Spinal cord (tissue), 10 donors: ENCODE measurements around the gene ANP32B. TPM values are rescaled to one million over a fixed set of nuclear protein-coding genes. Genes with fewer than 3 reads are reported as not detected.

Experiments
- DNase-seq, 6 donors: peaks; one replicate each; pipeline versions ENCODE4 v3.0.0 to v3.0.0-alpha.2; 2013 to 2015; ENCODE audit warnings: low spot score in 6 of 6, low read depth in 4 of 6
- H3K27ac ChIP-seq: one replicate; pipeline ENCODE4 v1.5.1; 2013; ENCODE audit warnings: low read depth, low read length, control low read depth
- H3K27me3 ChIP-seq: one replicate; pipeline ENCODE4 v1.6.1; 2013; ENCODE audit warnings: low read length; ENCODE audit not compliant: control insufficient read depth, insufficient read depth
- H3K36me3 ChIP-seq: one replicate; pipeline ENCODE4 v1.6.1; 2013; ENCODE audit warnings: low read length; ENCODE audit not compliant: control insufficient read depth, insufficient read depth
- H3K4me1 ChIP-seq: one replicate; pipeline ENCODE4 v1.6.1; 2013; ENCODE audit warnings: low read length; ENCODE audit not compliant: control insufficient read depth, insufficient read depth
- H3K4me3 ChIP-seq: one replicate; pipeline ENCODE4 v1.5.1; 2013; ENCODE audit warnings: low read depth, low read length, control low read depth
- H3K9me3 ChIP-seq: one replicate; pipeline ENCODE4 v1.6.1; 2013; ENCODE audit warnings: low read length; ENCODE audit not compliant: control insufficient read depth, insufficient read depth
- WGBS: methylation state at CpG from one replicate; pipeline ENCODE4 v1.1.5; 2013; ENCODE audit warnings: missing lambda C conversion rate; ENCODE audit not compliant: insufficient coverage; 5-methylcytosine and 5-hydroxymethylcytosine counted together
- polyA plus RNA-seq, 2 donors: library from polyadenylated mRNA; unstranded; fragments of 120-200 nt; gene quantifications; one replicate each; pipeline ENCODE4 v1.2.1, GENCODE V29; 2013; ENCODE audit not compliant: insufficient read length in 2 of 2
- total RNA-seq, 2 donors: library from RNA; depleted of rRNA in 1 of 2; stranded (reverse); fragments of 120-200 nt in 1 of 2; fragments of >200 nt in 1 of 2; gene quantifications; one replicate each; pipeline versions ENCODE4 v1.2.3 to v1.2.4, GENCODE V29; 2013 to 2014
- donor health status: healthy.

ANP32B gene
- total and polyA plus RNA-seq, 4 donors = 14.5 to 150 (median 82.1) TPM

GRCh38 chr9:98049288-98050072 lies 66.3 kb downstream of the ANP32B start:
- H3K4me3 ChIP-seq = no peak overlapping the region
- no peaks in the 10 kb centered on the region for H3K36me3 ChIP-seq
- no peak for DNase-seq
- no peaks in the 10 kb centered on the region for H3K9me3 ChIP-seq
- no peaks in the 10 kb centered on the region for H3K27me3 ChIP-seq
- 18% methylated on average over 1 of the region's 1 CpG for WGBS
- no peak overlapping the region for H3K27ac ChIP-seq
- no peaks in the 10 kb centered on the region for H3K4me1 ChIP-seq

- H3K27ac ChIP-seq = no peak overlapping the region
- DNase-seq = no peak
- H3K4me3 ChIP-seq = no peak overlapping the region
- no peaks in the 10 kb centered on the region for H3K9me3 ChIP-seq
- no peaks in the 10 kb centered on the region for H3K27me3 ChIP-seq
- no peaks in the 10 kb centered on the region for H3K36me3 ChIP-seq
- H3K4me1 ChIP-seq = no peaks in the 10 kb centered on the region
- 94% methylated on average over 3 of the region's 4 CpGs for WGBS
These were observed 67.2 kb downstream of the ANP32B start for GRCh38 chr9:98050351-98050750.

GRCh38 chr9:98054376-98054951 lies 71.3 kb downstream of the ANP32B start:
- Histone ChIP-seq H3K4me3 (no peak overlapping the region), H3K36me3 (no peaks in the 10 kb centered on the region), H3K27ac (no peak overlapping the region), H3K4me1 (peaks cover 11% of the 10 kb centered on the region), H3K27me3 (no peaks in the 10 kb centered on the region), H3K9me3 (no peaks in the 10 kb centered on the region)
- WGBS = 96% methylated on average over 5 of the region's 7 CpGs
- DNase-seq = no peak

- Histone ChIP-seq H3K27me3 (no peaks in the 10 kb centered on the region), H3K9me3 (no peaks in the 10 kb centered on the region), H3K27ac (peak within 1 kb of the TSS; percentile 83), H3K36me3 (peaks cover 8% of the 10 kb centered on the region), H3K4me1 (peaks cover 11% of the 10 kb centered on the region), H3K4me3 (peak within 1 kb of the TSS; percentile 68)
- DNase-seq = peak; percentile 69 to 96 (median 82)
- under 1% methylated on average over 78 of the region's 80 CpGs for WGBS
These were observed 73.4 kb downstream of the ANP32B start, which contains the start of gene NANS for GRCh38 chr9:98056269-98057137. NANS (plus strand) TSS chr9:98056732; CDS start chr9:98056809, 77 bp downstream.

GRCh38 chr9:98057138-98057799 lies 74.1 kb downstream of the ANP32B start:
- no peaks in the 10 kb centered on the region for H3K27me3 ChIP-seq
- peaks cover 14% of the 10 kb centered on the region for H3K36me3 ChIP-seq
- peaks cover 11% of the 10 kb centered on the region for H3K4me1 ChIP-seq
- H3K9me3 ChIP-seq = no peaks in the 10 kb centered on the region
- 3% methylated on average over 6 of the region's 14 CpGs for WGBS
- peak overlapping the region; percentile 68 for H3K4me3 ChIP-seq
- DNase-seq = peak in 3 of 6 donors; percentile 5 to 55 (median 24)
- peak overlapping the region; percentile 79 for H3K27ac ChIP-seq

GRCh38 chr9:98062161-98062560 lies 79.0 kb downstream of the ANP32B start:
- H3K4me1 ChIP-seq = peaks cover 4% of the 10 kb centered on the region
- DNase-seq = no peak
- H3K27ac ChIP-seq = no peak overlapping the region
- 100% methylated on average over 1 of the region's 3 CpGs for WGBS
- H3K36me3 ChIP-seq = peaks cover 32% of the 10 kb centered on the region
- H3K4me3 ChIP-seq = no peak overlapping the region
- no peaks in the 10 kb centered on the region for H3K27me3 ChIP-seq
- H3K9me3 ChIP-seq = no peaks in the 10 kb centered on the region

- no peak overlapping the region for H3K4me3 ChIP-seq
- no peaks in the 10 kb centered on the region for H3K9me3 ChIP-seq
- DNase-seq = peak in 1 of 6 donors; percentile 31
- H3K27ac ChIP-seq = no peak overlapping the region
- no peaks in the 10 kb centered on the region for H3K4me1 ChIP-seq
- WGBS = 43% methylated on average over 5 of the region's 8 CpGs
- H3K36me3 ChIP-seq = peaks cover 32% of the 10 kb centered on the region
- H3K27me3 ChIP-seq = no peaks in the 10 kb centered on the region
These were observed 81.7 kb downstream of the ANP32B start for GRCh38 chr9:98064623-98065392.
